GM10266 (cell line): ENCODE measurements around the gene ABCD1.
"Not testable (repeated sequence)": the region's sequence is repeated elsewhere in the genome, so short reads cannot be mapped to it uniquely, and the experiment has no call there.

Experiments
- DNase-seq: peaks from one replicate; pipeline ENCODE4 v3.0.0; 2012; ENCODE audit errors: extremely low spot score
- TF ChIP-seq, protein P1 (sequence below): IDR thresholded peaks from 2 replicates; pipeline ENCODE4 v1.5.1; 2012; ENCODE audit warnings: mild to moderate bottlenecking, low read depth; ENCODE audit not compliant: control insufficient read depth, insufficient read depth; ENCODE audit errors: missing control alignments

The ABCD1 gene

DNA sequence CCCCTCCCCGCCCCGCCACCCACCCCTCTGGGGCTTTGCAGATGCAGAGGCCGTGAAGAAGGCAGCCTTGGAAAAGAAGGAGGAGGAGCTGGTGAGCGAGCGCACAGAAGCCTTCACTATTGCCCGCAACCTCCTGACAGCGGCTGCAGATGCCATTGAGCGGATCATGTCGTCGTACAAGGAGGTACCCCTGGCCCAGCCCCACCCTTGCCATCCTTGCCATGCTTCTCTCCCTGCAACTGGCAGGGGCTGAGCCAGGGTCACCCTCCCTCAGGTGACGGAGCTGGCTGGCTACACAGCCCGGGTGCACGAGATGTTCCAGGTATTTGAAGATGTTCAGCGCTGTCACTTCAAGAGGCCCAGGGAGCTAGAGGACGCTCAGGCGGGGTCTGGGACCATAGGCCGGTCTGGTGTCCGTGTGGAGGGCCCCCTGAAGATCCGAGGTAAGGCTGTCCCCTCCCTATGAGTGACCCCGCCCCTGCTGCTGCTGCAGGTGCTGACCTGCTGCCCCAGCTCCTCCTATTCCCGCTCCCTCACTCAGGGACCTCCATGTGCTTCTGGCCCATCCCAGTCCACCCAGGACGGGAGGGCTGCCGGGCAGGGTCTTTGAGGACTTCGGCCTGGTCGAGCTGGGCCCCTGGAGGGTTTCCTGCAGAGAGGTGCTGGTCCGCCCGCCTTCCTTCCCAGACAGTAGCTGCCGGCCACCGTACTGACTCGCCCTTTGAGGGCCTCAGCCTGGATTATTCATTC lies 11.6 kb downstream of the ABCD1 start:
- DNase-seq, result no peak
- TF ChIP-seq, protein P1, sequence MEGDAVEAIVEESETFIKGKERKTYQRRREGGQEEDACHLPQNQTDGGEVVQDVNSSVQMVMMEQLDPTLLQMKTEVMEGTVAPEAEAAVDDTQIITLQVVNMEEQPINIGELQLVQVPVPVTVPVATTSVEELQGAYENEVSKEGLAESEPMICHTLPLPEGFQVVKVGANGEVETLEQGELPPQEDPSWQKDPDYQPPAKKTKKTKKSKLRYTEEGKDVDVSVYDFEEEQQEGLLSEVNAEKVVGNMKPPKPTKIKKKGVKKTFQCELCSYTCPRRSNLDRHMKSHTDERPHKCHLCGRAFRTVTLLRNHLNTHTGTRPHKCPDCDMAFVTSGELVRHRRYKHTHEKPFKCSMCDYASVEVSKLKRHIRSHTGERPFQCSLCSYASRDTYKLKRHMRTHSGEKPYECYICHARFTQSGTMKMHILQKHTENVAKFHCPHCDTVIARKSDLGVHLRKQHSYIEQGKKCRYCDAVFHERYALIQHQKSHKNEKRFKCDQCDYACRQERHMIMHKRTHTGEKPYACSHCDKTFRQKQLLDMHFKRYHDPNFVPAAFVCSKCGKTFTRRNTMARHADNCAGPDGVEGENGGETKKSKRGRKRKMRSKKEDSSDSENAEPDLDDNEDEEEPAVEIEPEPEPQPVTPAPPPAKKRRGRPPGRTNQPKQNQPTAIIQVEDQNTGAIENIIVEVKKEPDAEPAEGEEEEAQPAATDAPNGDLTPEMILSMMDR, result no peak

DNA sequence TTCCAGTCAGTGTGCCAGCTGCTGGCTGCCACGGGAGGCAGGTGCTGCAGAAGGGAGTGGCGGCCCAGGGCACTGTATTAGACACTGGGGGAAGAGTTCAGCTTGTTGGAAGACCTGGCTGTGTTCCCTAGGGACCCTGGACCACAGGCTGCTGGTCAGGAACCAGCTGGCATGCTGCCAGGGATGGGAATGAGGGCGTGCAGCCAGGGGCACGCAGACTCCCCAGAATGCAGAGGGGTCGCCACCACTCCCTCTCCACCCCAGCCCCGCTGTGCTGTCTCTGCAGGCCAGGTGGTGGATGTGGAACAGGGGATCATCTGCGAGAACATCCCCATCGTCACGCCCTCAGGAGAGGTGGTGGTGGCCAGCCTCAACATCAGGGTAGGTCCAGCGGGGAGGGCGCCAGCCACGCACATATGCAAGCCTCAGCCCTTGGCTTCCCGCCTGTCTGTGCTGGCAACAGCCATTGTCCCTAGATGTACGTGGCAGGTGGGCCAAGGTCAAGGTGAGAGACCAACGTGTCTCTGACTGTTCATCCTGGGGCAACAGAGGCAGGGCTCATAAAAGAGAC lies 12.3 kb downstream of the ABCD1 start:
- no peak for DNase-seq
- TF ChIP-seq, protein P1, result no peak

DNA sequence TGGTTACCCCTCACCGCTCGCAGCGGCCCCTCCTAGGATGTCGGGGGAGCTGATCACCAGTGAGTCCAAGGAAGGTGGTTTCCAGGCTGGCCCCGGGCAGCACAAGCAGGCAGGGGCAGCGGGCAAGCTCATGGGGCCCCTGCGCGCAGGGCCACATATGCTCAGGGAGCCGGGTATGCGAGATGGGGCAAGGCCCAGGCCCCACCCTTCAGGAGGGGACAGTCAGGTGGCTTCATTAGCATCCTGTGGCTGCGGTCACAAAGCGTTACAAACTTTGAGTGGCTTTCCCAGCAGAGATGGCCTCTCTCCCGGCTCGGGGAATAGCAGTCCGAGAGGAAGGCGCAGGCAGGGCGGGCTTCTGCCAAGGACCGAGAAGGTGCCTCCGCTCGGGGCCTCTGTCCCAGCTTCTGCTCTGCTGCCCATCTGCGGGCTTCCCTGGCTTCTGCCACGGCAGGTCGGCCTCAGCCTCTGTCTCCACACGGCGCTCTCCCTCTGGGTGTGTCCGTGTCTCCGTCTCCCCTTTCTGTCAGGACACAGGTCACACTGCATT lies 13.5 kb downstream of the ABCD1 start:
- DNase-seq, result no peak
- TF ChIP-seq, protein P1, result no peak

DNA sequence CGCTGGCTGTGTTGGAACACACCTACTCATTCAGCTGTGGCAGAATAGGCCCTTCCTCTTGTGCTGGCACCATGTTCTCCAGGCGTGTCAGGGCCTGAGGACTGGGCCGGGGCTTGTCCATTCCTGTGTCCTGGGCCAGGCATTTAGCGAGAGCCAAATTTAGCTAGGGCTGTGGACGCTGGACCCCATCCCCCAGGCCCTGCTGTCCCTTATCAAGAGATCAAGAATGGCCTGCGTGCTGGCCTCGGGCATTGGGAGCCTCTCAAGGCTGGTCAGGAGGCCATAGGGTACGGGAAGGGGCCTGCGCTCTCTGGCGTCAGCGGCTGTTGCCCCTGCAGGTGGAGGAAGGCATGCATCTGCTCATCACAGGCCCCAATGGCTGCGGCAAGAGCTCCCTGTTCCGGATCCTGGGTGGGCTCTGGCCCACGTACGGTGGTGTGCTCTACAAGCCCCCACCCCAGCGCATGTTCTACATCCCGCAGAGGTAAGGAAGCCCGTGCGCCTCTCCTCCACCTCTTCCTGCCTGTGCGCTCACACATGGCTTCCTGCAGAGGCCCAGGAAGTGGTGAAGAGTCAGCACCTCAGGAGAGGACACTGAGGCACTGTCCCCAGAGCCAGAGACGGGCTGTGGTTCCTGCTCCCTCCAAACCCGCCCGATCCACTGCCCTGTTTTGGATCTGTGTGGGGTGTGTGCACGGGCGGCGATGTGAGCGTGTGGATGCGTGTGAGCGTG lies 15.3 kb downstream of the ABCD1 start:
- TF ChIP-seq, protein P1, result no peak
- no peak for DNase-seq

DNA sequence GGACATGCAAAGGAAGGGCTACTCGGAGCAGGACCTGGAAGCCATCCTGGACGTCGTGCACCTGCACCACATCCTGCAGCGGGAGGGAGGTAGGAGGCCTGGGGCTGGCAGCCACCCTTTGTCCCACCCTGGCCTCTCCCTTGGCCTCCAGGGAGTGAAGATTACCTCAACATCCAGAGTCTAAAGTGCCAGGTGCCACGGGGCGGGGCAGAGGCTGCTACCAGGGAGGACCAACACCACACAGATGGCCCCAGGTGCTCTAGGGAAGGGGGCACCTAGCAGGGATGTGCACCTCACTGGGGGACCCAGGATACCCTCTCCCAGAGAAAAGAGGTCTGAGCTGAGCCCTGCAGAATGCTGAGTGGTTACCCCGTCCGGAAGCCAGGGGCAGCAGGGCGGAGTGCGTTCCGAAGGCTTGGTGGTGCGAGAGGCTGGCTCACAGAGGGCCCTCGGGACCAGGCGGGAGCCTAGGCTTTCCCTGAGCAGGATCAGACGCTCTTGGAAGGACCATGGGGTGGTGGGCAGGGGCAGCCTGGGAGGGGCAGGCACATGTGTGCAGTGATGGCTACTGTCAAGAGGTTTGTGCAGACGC lies 16.1 kb downstream of the ABCD1 start:
- no peak for DNase-seq
- TF ChIP-seq, protein P1, result no peak

DNA sequence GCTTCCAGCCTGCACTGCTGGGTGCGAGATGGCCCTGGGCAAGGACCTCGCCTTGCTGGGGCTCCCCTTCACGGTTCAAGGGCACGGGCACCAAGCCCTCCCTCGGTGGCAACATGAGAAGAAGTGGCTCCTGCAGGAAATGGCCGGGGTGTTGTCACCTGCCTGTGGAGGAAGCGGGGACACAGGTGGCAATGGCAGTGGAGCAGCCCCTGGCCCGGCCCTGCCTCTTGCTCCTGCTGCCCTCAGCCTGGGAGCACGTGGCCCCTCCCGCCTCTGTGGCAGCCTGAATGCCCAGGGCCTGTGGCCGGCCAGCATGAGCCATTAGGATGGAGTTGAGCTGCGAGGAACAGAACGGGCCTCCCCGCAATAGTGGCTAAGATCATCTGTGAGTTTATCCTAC lies 16.8 kb downstream of the ABCD1 start:
- no peak for DNase-seq

DNA sequence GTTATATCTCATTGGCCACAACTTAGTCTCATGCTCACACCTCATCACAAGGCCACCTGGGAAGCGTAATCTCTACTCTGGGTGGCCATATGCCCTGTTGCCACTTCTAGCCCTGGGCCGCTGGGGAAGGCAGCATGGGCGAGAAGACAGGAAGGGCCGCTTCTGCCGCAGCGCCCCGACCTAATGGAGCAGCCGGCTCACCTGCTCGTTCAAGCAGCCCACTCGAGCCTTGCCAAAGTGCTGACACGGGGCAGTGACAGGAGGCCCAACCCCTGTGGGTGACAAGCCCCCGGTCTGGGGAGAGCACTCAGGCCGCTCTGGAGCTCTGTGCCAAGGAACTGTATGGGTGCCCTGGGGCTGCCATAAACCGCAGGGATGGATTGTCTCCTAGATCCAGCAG lies 17.5 kb downstream of the ABCD1 start:
- not testable (repeated sequence) for DNase-seq

More for the DNA sequence above, 16.8 kb downstream of the ABCD1 start:
- TF ChIP-seq, protein P1, result no peak

DNA sequence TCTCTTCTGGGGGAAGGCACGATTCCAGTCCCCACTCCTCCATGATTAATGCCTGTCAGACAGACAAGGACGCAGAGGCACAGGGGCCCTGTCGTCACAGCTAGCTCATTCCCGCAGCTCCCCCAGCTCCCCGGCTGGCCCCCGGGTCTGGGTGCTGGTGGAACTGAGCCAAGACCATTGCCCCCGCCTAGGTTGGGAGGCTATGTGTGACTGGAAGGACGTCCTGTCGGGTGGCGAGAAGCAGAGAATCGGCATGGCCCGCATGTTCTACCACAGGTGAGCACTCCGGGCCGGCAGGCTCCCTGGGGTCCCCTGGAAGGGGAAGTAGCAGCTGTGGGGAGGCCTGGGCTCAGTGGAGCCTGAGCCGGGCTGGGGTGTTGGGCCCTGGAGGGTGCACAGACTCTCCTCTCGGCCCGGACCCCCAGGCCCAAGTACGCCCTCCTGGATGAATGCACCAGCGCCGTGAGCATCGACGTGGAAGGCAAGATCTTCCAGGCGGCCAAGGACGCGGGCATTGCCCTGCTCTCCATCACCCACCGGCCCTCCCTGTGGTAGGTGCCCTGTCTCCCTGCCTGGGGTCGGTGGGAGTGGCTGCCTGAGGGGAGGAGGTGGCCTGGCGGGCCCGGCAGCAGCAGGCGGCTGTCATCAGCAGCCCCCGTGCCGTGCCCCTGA lies 18.3 kb downstream of the ABCD1 start:
- not testable (repeated sequence) for DNase-seq

DNA sequence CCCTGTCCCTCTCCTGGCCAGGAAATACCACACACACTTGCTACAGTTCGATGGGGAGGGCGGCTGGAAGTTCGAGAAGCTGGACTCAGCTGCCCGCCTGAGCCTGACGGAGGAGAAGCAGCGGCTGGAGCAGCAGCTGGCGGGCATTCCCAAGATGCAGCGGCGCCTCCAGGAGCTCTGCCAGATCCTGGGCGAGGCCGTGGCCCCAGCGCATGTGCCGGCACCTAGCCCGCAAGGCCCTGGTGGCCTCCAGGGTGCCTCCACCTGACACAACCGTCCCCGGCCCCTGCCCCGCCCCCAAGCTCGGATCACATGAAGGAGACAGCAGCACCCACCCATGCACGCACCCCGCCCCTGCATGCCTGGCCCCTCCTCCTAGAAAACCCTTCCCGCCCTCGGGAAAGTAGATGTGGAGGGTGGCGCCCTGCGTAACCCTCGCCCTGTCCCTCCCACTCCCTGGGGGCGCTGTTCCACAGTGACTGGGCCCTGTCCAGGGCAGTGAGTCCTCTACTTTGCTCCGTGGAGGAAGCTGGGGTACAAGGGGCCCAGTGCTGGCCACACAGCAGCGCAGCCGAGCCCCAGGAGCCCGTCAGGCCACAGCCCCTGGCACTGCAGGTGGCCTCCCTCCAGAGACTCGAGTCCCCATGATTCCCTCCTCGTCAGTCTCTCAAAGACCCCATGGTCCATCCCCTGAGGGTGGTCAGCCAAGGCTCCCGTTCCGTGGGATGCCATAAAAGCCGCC lies 19.0 kb downstream of the ABCD1 start:
- not testable (repeated sequence) for DNase-seq
